ENCODE data around the gene MARCHF11. TPM values are rescaled to one million over a fixed set of nuclear protein-coding genes. Genes with fewer than 3 reads are reported as not detected.

Gene MARCHF11
- total and polyA plus RNA-seq, 9 donors, result 0.24 to 0.27 (median 0.25) TPM; not detected in 5

DNA sequence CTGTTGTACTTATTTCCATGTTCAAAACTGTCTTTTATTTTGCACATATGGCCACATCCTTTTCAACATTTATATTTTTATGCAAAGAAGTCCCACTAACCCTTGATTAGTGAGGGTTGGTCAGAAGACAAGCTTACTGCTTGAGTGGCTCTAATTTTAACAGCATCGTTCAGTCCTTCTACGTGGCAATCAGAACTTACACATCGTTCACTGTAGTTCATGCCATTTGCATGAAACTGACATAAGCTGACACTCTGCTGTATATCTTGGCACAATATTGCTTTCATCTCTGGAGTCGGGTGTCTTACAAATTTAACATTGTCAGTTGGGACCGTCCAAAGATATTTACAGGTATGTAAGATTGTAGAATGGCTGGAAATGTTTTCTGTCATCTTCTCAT lies 50.6 kb downstream of the MARCHF11 start:
- no peak overlapping the region for H3K27ac ChIP-seq
- H3K27me3 ChIP-seq, result no peaks in the 10 kb centered on the region
- no peak overlapping the region for H3K4me3 ChIP-seq
- H3K36me3 ChIP-seq, result no peaks in the 10 kb centered on the region
- H3K9me3 ChIP-seq, result no peaks in the 10 kb centered on the region
- TF ChIP-seq, protein P1, sequence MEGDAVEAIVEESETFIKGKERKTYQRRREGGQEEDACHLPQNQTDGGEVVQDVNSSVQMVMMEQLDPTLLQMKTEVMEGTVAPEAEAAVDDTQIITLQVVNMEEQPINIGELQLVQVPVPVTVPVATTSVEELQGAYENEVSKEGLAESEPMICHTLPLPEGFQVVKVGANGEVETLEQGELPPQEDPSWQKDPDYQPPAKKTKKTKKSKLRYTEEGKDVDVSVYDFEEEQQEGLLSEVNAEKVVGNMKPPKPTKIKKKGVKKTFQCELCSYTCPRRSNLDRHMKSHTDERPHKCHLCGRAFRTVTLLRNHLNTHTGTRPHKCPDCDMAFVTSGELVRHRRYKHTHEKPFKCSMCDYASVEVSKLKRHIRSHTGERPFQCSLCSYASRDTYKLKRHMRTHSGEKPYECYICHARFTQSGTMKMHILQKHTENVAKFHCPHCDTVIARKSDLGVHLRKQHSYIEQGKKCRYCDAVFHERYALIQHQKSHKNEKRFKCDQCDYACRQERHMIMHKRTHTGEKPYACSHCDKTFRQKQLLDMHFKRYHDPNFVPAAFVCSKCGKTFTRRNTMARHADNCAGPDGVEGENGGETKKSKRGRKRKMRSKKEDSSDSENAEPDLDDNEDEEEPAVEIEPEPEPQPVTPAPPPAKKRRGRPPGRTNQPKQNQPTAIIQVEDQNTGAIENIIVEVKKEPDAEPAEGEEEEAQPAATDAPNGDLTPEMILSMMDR (IDR thresholded peaks at IDR 0.05), result no peak
- TF ChIP-seq POLR2A (IDR thresholded peaks at IDR 0.05) (no peak), EP300 (IDR thresholded peaks at IDR 0.05) (no peak)
- H3K4me1 ChIP-seq (ENCODE audit: insufficient read depth), result no peaks in the 10 kb centered on the region
- DNase-seq, result no peak
- intact Hi-C loops (cut with DNase I), result no loop called here
- 66 to 70% (median 69%) methylated on average over 5 of the region's 5 CpGs for WGBS, 3 donors

GRCh38 chr5:16127865-16128544 lies 51.6 kb downstream of the MARCHF11 start:
- Histone ChIP-seq H3K9me3 (no peaks in the 10 kb centered on the region), H3K4me3 (no peak overlapping the region), H3K27me3 (no peaks in the 10 kb centered on the region), H3K27ac (no peak overlapping the region), H3K4me1 (ENCODE audit: insufficient read depth) (no peaks in the 10 kb centered on the region), H3K36me3 (no peaks in the 10 kb centered on the region)
- no peak for DNase-seq
- no peak for TF ChIP-seq EP300 (IDR thresholded peaks at IDR 0.05)
- no peak for TF ChIP-seq POLR2A (IDR thresholded peaks at IDR 0.05)
- TF ChIP-seq, protein P1 (IDR thresholded peaks at IDR 0.05), result no peak
- 77 to 82% (median 78%) methylated on average over 4 of the region's 4 CpGs for WGBS, 3 donors
- intact Hi-C loops (cut with DNase I), result no loop called here

GRCh38 chr5:16120579-16120978 lies 59.0 kb downstream of the MARCHF11 start:
- Histone ChIP-seq H3K4me1 (ENCODE audit: insufficient read depth) (no peaks in the 10 kb centered on the region), H3K27ac (no peak overlapping the region), H3K36me3 (no peaks in the 10 kb centered on the region), H3K27me3 (no peaks in the 10 kb centered on the region), H3K4me3 (no peak overlapping the region), H3K9me3 (no peaks in the 10 kb centered on the region)
- no peak for TF ChIP-seq POLR2A (IDR thresholded peaks at IDR 0.05)
- TF ChIP-seq, protein P1 (IDR thresholded peaks at IDR 0.05), result no peak
- TF ChIP-seq EP300 (IDR thresholded peaks at IDR 0.05), result no peak
- no peak for DNase-seq
- intact Hi-C loops (cut with DNase I), result no loop called here
- 59 to 80% (median 77%) methylated on average over 3 of the region's 3 CpGs for WGBS, 3 donors

DNA sequence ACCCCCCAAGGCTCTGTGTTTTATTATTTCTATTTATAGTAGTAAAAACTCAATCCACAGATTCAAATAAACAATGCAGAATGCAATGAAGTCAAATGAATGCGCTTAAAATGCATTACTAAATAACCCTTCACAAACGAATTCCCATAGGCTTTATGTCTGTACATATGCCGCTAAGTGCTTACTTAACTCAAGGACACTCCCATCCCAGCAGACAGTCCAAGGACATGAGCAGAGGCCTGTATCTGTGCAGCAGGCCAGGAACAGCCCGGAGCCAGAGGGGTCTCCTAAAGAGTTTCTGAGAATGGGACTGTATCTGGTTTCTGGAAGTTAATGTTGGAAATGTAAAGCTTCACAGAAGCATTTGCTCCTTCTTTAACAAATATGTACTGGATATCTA lies 59.8 kb downstream of the MARCHF11 start:
- DNase-seq, result no peak
- H3K9me3 ChIP-seq, result no peaks in the 10 kb centered on the region
- intact Hi-C loops (cut with DNase I), result no loop called here
- H3K36me3 ChIP-seq, result no peaks in the 10 kb centered on the region
- WGBS, 3 donors, result 23 to 46% (median 27%) methylated on average over 4 of the region's 4 CpGs
- no peaks in the 10 kb centered on the region for H3K27me3 ChIP-seq
- no peak overlapping the region for H3K27ac ChIP-seq
- no peaks in the 10 kb centered on the region for H3K4me1 ChIP-seq (ENCODE audit: insufficient read depth)
- TF ChIP-seq EP300 (IDR thresholded peaks at IDR 0.05) (no peak), POLR2A (IDR thresholded peaks at IDR 0.05) (no peak)
- TF ChIP-seq, protein P1 (IDR thresholded peaks at IDR 0.05), result no peak
- no peak overlapping the region for H3K4me3 ChIP-seq

Measured in ovary (tissue), 9 donors.